Measurements from ENCODE around the gene UBA6. TPM values are rescaled to one million over a fixed set of nuclear protein-coding genes. Genes with fewer than 3 reads are reported as not detected.
A peak's percentile ranks its signal among the peaks of the same experiment; 100 is the strongest.

UBA6 gene
- total and polyA plus RNA-seq, 2 of the 4 experiments (the other 2 are of a cell fraction), result 29.2 to 268 TPM

DNA sequence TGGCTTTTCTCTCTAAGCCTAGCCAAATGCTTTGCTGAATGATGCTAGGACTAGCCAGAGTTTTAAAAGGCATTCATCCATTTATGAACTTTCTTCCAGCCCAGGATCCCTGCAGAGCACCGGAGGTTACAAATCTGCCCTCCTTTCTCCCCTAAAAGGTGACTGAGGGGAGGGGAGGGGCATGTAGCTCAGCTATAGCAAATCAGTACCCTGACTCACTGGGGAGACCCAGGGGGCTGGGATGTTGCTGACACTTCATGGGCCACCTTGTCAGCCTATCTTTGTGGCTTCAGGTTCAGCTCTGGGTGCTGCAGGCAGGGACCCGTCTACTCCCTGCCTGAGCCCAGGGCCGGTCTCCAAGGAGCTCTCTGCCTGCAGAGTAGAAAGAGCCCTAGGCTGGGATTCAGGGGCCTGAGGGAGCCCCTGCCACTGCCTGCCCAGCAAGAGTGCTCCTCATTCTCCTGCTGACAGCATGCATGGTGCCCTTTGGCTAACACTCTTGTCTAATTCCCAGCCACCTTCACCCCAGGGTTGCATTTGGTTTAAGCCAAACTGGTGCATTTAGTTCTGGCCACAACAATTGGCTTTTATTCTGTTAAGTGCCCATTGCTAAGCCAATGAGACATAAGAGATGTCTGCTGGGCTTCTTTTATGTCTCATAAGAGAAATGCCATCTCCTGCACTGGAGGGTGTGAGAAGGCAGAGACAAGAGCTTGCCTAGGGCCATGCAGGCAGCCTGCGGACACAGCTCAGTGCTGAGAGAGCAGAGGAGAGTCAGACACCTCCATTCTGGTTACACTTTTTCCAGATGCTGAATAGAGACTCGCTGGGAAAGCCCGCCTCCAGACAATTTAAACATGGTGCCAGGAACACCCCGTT is 11.9 kb upstream of the UBA6 start:
- H4K8ac ChIP-seq (ENCODE audit: low read depth in 2 of 2, low read length in 2 of 2), result peak overlapping the region in 1 of 2 experiments; percentile 24; a peak in 1 of 4 replicates
- DNase-seq, result no peak
- no TSS peak for BruUV-seq (replicated peaks)
- in situ Hi-C loops (cut with MboI; ENCODE audit: low sequenced_read_pairs) (no loop called here), intact Hi-C loops (cut with micrococcal nuclease) (no loop called here), dilution Hi-C loops (cut with HindIII; ENCODE audit: low sequenced_read_pairs, unreplicated experiment) (no loop called here)
- no peak overlapping the region for H3K23ac ChIP-seq (ENCODE audit: low read depth, low read length)
- no peak overlapping the region for H2AFZ ChIP-seq (replicated peaks; ENCODE audit: low read length, poor library complexity)
- no peak; the same call in 1 of the 2 replicates for ATAC-seq (ENCODE audit: low read depth)
- no peak overlapping the region for H2BK20ac ChIP-seq (ENCODE audit: low read depth, low read length)
- H4K20me1 ChIP-seq (ENCODE audit: insufficient read depth, low read length), result 0 out of 2 replicates have a peak, but pooled peaks cover 5% of the 10 kb centered on the region
- no peak overlapping the region for H2BK120ac ChIP-seq (ENCODE audit: low read depth, low read length)
- no peak overlapping the region for H3K14ac ChIP-seq (replicated peaks; ENCODE audit: low read depth, low read length)
- H2BK15ac ChIP-seq (ENCODE audit: low read depth, low read length), result no peak overlapping the region
- TF ChIP-seq CTCF (conservative IDR thresholded peaks at IDR 0.05; ENCODE audit: low read depth, low read length), result no peak
- H3K4ac ChIP-seq (ENCODE audit: low read depth, low read length), result no peak overlapping the region
- H4K91ac ChIP-seq (ENCODE audit: insufficient read depth, low read depth, low read length), result no peak overlapping the region
- H3K9me1 ChIP-seq (ENCODE audit: insufficient read depth, low read length), result peaks cover 12% of the 10 kb centered on the region; the same call in 1 of the 2 replicates
- H3K9ac ChIP-seq (ENCODE audit: low read depth, low read length), result no peak overlapping the region
- ChIA-PET POLR2A (ENCODE audit: unreplicated experiment) (no interaction called here), CTCF (no interaction called here)
- no peak overlapping the region for H3K18ac ChIP-seq (ENCODE audit: low read depth, low read length)
- H3K27me3 ChIP-seq (ENCODE audit: control insufficient read depth, insufficient read depth, low read length), result no peaks in the 10 kb centered on the region
- H3K4me1 ChIP-seq (ENCODE audit: control insufficient read depth, insufficient read depth, low read length), result peaks cover 8% of the 10 kb centered on the region
- 69% methylated on average over 3 of the region's 7 CpGs; no CpG with 5 or more reads in 1 of the 2 experiments for WGBS, 2 experiments (ENCODE audit: extremely low coverage in 2 of 2, insufficient read length in 1 of 2)
- H3K36me3 ChIP-seq (ENCODE audit: control insufficient read depth, insufficient read depth, low read length), result no peaks in the 10 kb centered on the region
- no peak overlapping the region for H4K5ac ChIP-seq (ENCODE audit: low read depth, low read length)
- no peak overlapping the region for H3K4me2 ChIP-seq (ENCODE audit: low read depth, low read length)
- peaks cover 14 to 29% of the 10 kb centered on the region in 2 experiments for H3K79me1 ChIP-seq (ENCODE audit: low read depth in 1 of 2, low read length in 2 of 2)
- H2AK9ac ChIP-seq (replicated peaks; ENCODE audit: low read depth, low read length, poor library complexity), result no peak overlapping the region
- H3K27ac ChIP-seq (ENCODE audit: insufficient read depth, low read length), result no peak overlapping the region
- no peak overlapping the region for H3K4me3 ChIP-seq (ENCODE audit: insufficient read depth, low read depth, low read length)
- H3K56ac ChIP-seq (ENCODE audit: extremely low read depth, insufficient read depth, low read length), result no peak overlapping the region
- H2BK5ac ChIP-seq (ENCODE audit: low read depth, low read length, poor library complexity, severe bottlenecking), result no peak overlapping the region
- H2AK5ac ChIP-seq (ENCODE audit: low read depth, low read length), result no peak overlapping the region
- H3K9me3 ChIP-seq (ENCODE audit: control insufficient read depth, insufficient read depth, low read length), result no peaks in the 10 kb centered on the region
